Spleen (tissue), 7 donors: ENCODE results near the gene DPP9.

ENCODE experiments used
- POLR2A ChIP-seq, 3 donors: fragments of 450-650 bp; IDR thresholded peaks; one replicate each; pipeline ENCODE4 v1.5.1; 2017; ENCODE audit warnings: antibody characterized with exemption in 3 of 3, mild to moderate bottlenecking in 1 of 3
- POLR2AphosphoS5 ChIP-seq, 3 donors: sonication (generic); formaldehyde crosslinking; IDR thresholded peaks; one replicate each; pipeline ENCODE4 v1.5.1; 2017; ENCODE audit warnings: antibody characterized with exemption in 3 of 3
- TF ChIP-seq, protein P1 (sequence below), 11 experiments: fragments of 200-600 bp in 7 of 11; fragments of 450-650 bp in 4 of 11; sonication (generic) in 4 of 11; IDR thresholded peaks in 8 of 11; conservative IDR thresholded peaks in 3 of 11; 1 replicate in 7 of 11; 2 replicates in 4 of 11; pipeline versions ENCODE4 v1.4.0 to v1.8.0; 2016 to 2021; ENCODE audit warnings: antibody characterized with exemption in 11 of 11, inconsistent platforms in 4 of 11, mild to moderate bottlenecking in 1 of 11
- donor health status: DM: no; HTN: no; CAD: no; lungs with moderate emphysema.
- donor health status: DM: no; HTN: no; CAD: no.
- donor health status: DM: no; HTN: no; CAD: no.

DNA sequence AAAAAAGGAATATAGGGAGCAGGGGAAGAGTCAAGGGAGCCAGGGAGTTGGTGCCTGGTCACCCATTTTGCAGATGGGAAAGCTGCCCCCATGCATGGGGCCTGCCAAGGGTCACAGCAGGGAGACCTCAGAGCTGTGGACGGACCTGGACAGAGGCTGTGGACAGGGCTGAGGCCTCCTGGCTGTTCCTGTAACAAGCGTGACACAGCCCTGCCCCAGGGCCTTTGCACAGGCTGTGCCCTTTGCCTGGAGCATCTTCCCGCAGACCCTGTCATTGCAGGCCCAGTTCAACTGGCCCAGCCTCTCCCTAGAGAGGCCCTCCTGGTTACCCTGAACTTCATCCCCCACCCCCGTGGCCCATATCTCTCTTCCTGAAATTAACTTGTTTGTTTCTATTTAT is 77.9 kb downstream of the DPP9 start:
- TF ChIP-seq, protein P1, sequence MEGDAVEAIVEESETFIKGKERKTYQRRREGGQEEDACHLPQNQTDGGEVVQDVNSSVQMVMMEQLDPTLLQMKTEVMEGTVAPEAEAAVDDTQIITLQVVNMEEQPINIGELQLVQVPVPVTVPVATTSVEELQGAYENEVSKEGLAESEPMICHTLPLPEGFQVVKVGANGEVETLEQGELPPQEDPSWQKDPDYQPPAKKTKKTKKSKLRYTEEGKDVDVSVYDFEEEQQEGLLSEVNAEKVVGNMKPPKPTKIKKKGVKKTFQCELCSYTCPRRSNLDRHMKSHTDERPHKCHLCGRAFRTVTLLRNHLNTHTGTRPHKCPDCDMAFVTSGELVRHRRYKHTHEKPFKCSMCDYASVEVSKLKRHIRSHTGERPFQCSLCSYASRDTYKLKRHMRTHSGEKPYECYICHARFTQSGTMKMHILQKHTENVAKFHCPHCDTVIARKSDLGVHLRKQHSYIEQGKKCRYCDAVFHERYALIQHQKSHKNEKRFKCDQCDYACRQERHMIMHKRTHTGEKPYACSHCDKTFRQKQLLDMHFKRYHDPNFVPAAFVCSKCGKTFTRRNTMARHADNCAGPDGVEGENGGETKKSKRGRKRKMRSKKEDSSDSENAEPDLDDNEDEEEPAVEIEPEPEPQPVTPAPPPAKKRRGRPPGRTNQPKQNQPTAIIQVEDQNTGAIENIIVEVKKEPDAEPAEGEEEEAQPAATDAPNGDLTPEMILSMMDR (IDR thresholded peaks at IDR 0.05 in 8 of 11, conservative IDR thresholded peaks at IDR 0.05 in 3 of 11): no peak
- TF ChIP-seq POLR2AphosphoS5 (IDR thresholded peaks at IDR 0.05) (peak in 2 of 3 donors; percentile 15), POLR2A (IDR thresholded peaks at IDR 0.05) (no peak)
